T-helper 22 cell (primary cell): ENCODE measurements around the gene OBSCN.

Experiments
- DNase-seq: peaks from one replicate; pipeline ENCODE4 v3.0.0-alpha.2; 2020; ENCODE audit warnings: low read depth

The OBSCN gene

DNA sequence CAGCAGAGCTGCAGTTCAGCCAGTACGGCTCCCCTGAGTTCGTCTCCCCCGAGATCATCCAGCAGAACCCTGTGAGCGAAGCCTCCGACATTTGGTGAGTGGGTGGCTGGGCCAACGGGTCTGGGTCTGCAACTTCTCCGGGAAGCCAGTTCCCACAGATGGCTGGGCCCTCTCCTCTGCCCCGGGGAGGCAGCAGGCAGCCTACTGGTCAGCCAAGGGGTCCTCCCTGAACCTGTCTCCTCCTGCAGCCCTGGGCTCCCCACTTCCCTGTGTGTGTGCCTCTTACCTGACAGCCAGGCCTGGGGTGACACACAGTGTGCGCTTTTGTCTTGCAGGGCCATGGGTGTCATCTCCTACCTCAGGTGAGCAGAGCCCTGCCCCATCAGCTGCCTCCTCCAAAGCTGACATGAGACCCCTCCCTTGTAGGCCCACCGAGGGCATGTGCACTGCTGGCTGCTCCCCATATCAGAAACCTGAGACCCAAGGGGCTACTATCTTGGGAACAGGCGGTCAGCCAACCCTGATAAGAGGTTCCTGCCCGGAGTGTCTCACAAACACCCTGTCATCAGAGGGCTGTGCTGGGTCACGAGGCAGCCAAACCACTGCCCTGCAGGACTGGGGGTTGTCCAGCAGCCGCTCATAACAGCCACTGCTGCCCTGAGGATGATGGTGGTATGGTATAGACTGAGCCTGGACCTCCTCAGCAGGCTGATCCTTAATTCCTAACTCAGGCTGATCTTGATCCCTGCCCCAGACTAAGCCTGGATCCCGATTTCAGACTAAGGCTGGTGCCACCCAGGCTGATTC is 161.2 kb downstream of the OBSCN start:
- no peak for DNase-seq

GRCh38 chr1:228369608-228370438 is 162.0 kb downstream of the OBSCN start:
- no peak for DNase-seq

- no peak for DNase-seq
Measured at GRCh38 chr1:228370439-228370940, 162.6 kb downstream of the OBSCN start.

- no peak for DNase-seq
Measured at GRCh38 chr1:228370941-228371740, 163.3 kb downstream of the OBSCN start.

GRCh38 chr1:228371741-228372182 is 163.9 kb downstream of the OBSCN start:
- no peak for DNase-seq

- no peak for DNase-seq
Measured at GRCh38 chr1:228372183-228373003, 164.5 kb downstream of the OBSCN start.

- DNase-seq = no peak
Measured at GRCh38 chr1:228373004-228373680, 165.3 kb downstream of the OBSCN start.

GRCh38 chr1:228373681-228374571 is 166.1 kb downstream of the OBSCN start:
- DNase-seq = no peak

DNA sequence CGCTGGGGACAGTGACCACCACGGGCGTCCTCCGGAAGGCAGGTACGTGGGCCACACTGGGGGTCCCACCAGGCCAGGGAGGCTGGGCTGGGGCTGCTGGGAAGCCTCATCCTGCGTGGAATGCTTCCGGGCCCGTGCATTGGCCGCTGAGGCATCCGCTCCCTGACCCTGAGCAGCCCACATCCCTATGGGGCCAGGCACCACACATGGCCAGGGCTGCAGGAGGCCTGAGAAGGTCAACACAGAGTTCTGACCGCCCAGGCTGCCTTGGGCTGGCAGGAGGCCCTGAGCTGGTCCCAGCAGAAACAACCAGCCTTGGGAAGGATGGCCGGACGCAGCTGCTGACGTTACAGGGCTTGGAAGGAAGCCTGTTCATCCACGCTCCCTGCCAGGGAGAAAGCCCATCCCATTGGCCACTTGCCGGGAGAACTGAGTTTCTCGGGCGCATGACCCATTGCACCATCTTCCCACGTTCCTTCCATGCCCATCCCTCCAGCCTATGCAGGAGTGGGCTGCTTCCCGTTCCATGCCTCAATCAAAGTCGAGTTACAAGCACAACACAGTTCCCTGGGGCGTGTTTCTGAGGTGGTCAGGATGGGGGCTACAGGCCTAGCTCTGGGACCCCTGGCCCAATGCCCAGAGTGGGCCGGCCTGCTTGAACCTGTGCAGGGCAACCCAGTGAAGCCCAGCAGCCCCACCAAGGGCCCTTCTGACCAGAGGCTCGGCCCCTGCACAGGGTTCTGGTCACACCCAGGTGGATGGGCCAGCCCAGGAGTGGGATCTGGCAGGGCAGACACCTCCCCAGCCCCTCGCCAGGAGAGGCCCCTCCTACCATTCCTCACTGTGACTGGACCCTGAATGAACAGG is 167.1 kb downstream of the OBSCN start:
- DNase-seq = no peak

- no peak for DNase-seq
Measured at GRCh38 chr1:228375578-228376261, 167.9 kb downstream of the OBSCN start.

- DNase-seq = no peak
Measured at GRCh38 chr1:228376262-228376628, 168.4 kb downstream of the OBSCN start.

GRCh38 chr1:228376651-228377631 is 169.1 kb downstream of the OBSCN start:
- DNase-seq = no peak

DNA sequence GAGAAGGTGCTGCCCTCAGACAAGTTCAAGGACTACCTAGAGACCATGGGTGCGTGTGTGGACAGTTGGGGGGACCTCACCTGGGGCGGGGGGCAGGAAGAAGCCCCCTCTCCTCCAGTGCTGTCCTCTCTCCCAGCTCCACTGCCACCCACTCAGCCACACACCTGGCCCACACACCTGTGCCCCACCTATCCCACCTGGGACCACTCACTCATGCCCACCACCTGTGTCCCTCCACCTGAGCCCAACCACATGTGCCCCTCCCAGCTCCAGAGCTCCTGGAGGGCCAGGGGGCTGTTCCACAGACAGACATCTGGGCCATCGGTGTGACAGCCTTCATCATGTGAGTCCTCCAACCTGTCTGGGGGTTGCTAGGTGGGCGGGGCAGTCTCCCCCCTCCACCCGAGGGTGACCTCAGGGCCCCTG is 169.8 kb downstream of the OBSCN start:
- DNase-seq = no peak

DNA sequence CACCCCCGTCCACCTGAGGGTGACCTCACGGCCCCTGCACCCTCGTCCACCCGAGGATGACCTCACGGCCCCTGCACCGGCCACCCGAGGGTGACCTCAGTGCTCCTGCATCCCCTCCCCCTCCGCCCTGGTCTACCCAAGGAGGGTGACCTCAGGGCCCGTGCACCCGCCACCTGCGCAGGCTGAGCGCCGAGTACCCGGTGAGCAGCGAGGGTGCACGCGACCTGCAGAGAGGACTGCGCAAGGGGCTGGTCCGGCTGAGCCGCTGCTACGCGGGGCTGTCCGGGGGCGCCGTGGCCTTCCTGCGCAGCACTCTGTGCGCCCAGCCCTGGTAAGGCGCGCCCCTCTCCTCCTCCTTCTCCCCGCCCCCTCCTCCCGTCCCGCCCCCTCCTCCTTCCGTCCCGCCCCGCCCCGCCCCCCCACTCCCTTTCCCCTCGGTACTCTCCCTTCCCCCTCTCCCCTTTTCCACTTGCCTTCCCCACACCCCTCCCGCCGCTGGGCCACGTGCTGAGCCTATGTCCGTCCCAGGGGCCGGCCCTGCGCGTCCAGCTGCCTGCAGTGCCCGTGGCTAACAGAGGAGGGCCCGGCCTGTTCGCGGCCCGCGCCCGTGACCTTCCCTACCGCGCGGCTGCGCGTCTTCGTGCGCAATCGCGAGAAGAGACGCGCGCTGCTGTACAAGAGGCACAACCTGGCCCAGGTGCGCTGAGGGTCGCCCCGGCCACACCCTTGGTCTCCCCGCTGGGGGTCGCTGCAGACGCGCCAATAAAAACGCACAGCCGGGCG is 170.4 kb downstream of the OBSCN start:
- no peak for DNase-seq

- DNase-seq = no peak
Measured at GRCh38 chr1:228378873-228379460, 171.1 kb downstream of the OBSCN start.

- no peak for DNase-seq
Measured at GRCh38 chr1:228379666-228380065, 171.8 kb downstream of the OBSCN start.
